Astrocyte (in vitro differentiated cells and primary cell): ENCODE data around the gene DGUOK. TPM values are rescaled to one million over a fixed set of nuclear protein-coding genes. Genes with fewer than 3 reads are reported as not detected.

Experiments used
- DNase-seq: peaks from one replicate; pipeline ENCODE4 v3.0.0-alpha.2; 2010; ENCODE audit warnings: low read depth
- FAIRE-seq: peaks from 2 replicates; lab custom pipeline; 2011; peaks lifted over from hg19 to GRCh38; lab: Jason Lieb, UNC
- H2AFZ ChIP-seq: 2 replicates; pipeline ENCODE4 v1.6.0; 2012; ENCODE audit warnings: low read depth, low read length, inconsistent platforms
- H3K27ac ChIP-seq: 2 replicates; pipeline ENCODE4 v1.5.1; 2011; ENCODE audit warnings: low read depth, low read length, inconsistent platforms
- H3K27me3 ChIP-seq: 2 replicates; pipeline ENCODE4 v1.6.0; 2011; ENCODE audit warnings: low read length, inconsistent platforms; ENCODE audit not compliant: insufficient read depth
- H3K36me3 ChIP-seq: 2 replicates; pipeline ENCODE4 v1.5.1; 2011; ENCODE audit warnings: low read length, inconsistent platforms; ENCODE audit not compliant: insufficient read depth
- H3K4me1 ChIP-seq: 2 replicates; pipeline ENCODE4 v1.5.1; 2011; ENCODE audit warnings: low read length, inconsistent platforms; ENCODE audit not compliant: insufficient read depth
- H3K4me2 ChIP-seq: 2 replicates; pipeline ENCODE4 v1.6.0; 2012; ENCODE audit warnings: low read length, inconsistent platforms
- H3K4me3 ChIP-seq: 2 replicates; pipeline ENCODE4 v1.5.1; 2011; ENCODE audit warnings: low read depth, mild to moderate bottlenecking, low read length, inconsistent platforms; ENCODE audit not compliant: insufficient read depth
- H3K79me2 ChIP-seq: 2 replicates; pipeline ENCODE4 v1.6.0; 2012; ENCODE audit warnings: mild to moderate bottlenecking, low read length, inconsistent platforms; ENCODE audit not compliant: insufficient read depth
- H3K9ac ChIP-seq: 2 replicates; pipeline ENCODE4 v1.6.0; 2012; ENCODE audit warnings: mild to moderate bottlenecking, low read length, inconsistent platforms
- H3K9me3 ChIP-seq: 2 replicates; pipeline ENCODE4 v1.5.1; 2012; ENCODE audit warnings: low read depth, mild to moderate bottlenecking, low read length, inconsistent platforms; ENCODE audit not compliant: insufficient read depth
- H4K20me1 ChIP-seq: 2 replicates; pipeline ENCODE4 v1.6.0; 2012; ENCODE audit warnings: low read length, inconsistent platforms; ENCODE audit not compliant: insufficient read depth
- H3K27ac Mint-ChIP-seq: one replicate; pipeline ENCODE4 v1.8.0; 2021; ENCODE audit warnings: mild to moderate bottlenecking, mixed read lengths; ENCODE audit not compliant: unreplicated experiment
- H3K27me3 Mint-ChIP-seq: one replicate; pipeline ENCODE4 v1.8.0; 2021; ENCODE audit warnings: low read depth, mixed read lengths; ENCODE audit not compliant: unreplicated experiment
- H3K36me3 Mint-ChIP-seq: one replicate; pipeline ENCODE4 v1.8.0; 2021; ENCODE audit warnings: low read depth, mixed read lengths; ENCODE audit not compliant: unreplicated experiment
- H3K4me1 Mint-ChIP-seq: one replicate; pipeline ENCODE4 v1.8.0; 2021; ENCODE audit warnings: low read depth, mixed read lengths; ENCODE audit not compliant: unreplicated experiment
- H3K4me3 Mint-ChIP-seq: one replicate; pipeline ENCODE4 v1.8.0; 2021; ENCODE audit warnings: mild to moderate bottlenecking, moderate library complexity, mixed read lengths; ENCODE audit not compliant: unreplicated experiment
- H3K9me3 Mint-ChIP-seq: one replicate; pipeline ENCODE4 v1.8.0; 2021; ENCODE audit warnings: mild to moderate bottlenecking, mixed read lengths; ENCODE audit not compliant: unreplicated experiment
- CTCF ChIP-seq: IDR thresholded peaks from 2 replicates; pipeline ENCODE4 v1.5.1; 2011; ENCODE audit warnings: low read depth, mild to moderate bottlenecking, inconsistent platforms, low read length, moderate library complexity; ENCODE audit not compliant: insufficient read depth
- EZH2 ChIP-seq: IDR thresholded peaks from 2 replicates; pipeline ENCODE4 v1.6.1; 2012; ENCODE audit warnings: mild to moderate bottlenecking, low read length, inconsistent platforms; ENCODE audit not compliant: insufficient read depth
- total RNA-seq: library from RNA; stranded (reverse); gene quantifications from 2 replicates; pipeline ENCODE4 v1.2.1, GENCODE V29; 2021

DGUOK gene
- total RNA-seq, 1 donor from 2014 or later = 84.8 TPM

DNA sequence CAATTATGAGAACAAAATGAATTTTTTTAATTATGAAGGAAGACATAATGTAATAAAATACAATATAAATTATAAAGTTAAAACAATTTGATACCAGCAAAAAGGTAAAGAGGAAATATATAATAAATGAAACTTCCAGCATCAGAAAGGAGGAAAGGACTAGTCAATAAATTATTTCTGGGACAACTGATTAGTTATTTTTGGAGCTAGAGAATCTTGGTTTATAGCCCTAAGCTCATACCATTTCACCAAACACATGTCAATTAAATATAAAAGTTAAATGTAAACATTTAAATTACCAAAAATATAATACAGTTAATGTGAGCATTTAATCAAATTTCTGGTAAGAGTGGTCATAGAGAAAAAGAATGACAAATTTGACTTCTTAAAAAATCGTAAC is 21.7 kb upstream of the DGUOK start:
- H3K4me1 ChIP-seq = peaks cover 6% of the 10 kb centered on the region
- H3K4me2 ChIP-seq = no peak overlapping the region
- H3K9ac ChIP-seq = no peak overlapping the region
- Mint-ChIP-seq H3K4me3 (no peak overlapping the region), H3K9me3 (no peaks in the 10 kb centered on the region), H3K4me1 (peaks cover 3% of the 10 kb centered on the region), H3K36me3 (peaks cover 12% of the 10 kb centered on the region), H3K27ac (no peak overlapping the region), H3K27me3 (no peaks in the 10 kb centered on the region)
- no peaks in the 10 kb centered on the region for H3K9me3 ChIP-seq
- no peak overlapping the region for H2AFZ ChIP-seq
- peaks cover 46% of the 10 kb centered on the region for H4K20me1 ChIP-seq
- TF ChIP-seq EZH2 (no peak), CTCF (no peak)
- peaks cover 27% of the 10 kb centered on the region for H3K27me3 ChIP-seq
- no peaks in the 10 kb centered on the region for H3K36me3 ChIP-seq
- DNase-seq (no peak), FAIRE-seq (no peak)
- no peaks in the 10 kb centered on the region for H3K79me2 ChIP-seq
- H3K4me3 ChIP-seq = no peak overlapping the region
- H3K27ac ChIP-seq = no peak overlapping the region

DNA sequence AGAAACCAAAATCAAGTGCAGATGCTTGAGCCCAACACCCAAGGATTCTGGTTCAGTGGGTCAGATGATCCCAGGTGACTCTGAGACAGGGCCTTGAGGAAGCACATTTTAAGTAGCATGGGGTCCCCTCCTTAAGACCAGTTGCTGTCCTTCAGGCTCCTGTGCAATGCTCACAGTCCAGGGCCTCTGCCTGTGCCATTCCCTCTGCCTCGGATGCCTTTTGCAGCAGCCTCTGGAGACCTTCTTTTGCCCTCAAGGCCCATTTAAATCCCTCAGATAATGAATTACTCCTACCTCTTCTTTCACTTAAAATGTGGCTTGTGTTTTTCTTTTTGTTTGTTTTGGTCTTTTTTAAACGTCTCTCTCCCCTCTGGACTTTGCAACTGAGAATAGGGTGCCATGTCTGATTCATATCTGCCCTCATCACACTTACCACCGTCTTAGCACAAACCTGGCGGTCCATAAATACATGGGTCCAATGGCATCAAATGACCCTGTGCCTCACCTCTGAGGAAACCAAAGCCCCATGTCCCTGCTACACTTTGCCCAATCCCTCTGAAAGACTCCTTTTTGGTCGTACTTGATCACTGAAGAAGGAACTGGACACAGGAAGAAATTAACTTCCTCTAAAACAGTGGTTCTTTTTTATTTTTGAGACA is 19.7 kb upstream of the DGUOK start:
- H4K20me1 ChIP-seq = peaks cover 29% of the 10 kb centered on the region
- H3K4me1 Mint-ChIP-seq = peaks cover 3% of the 10 kb centered on the region

More for the DNA sequence above, 19.7 kb upstream of the DGUOK start:
- TF ChIP-seq EZH2 = no peak
- TF ChIP-seq CTCF = no peak
- H3K27ac ChIP-seq = no peak overlapping the region
- DNase-seq = no peak
- H2AFZ ChIP-seq = no peak overlapping the region
- Mint-ChIP-seq H3K36me3 (peaks cover 10% of the 10 kb centered on the region), H3K4me3 (no peak overlapping the region), H3K27me3 (no peaks in the 10 kb centered on the region), H3K9me3 (no peaks in the 10 kb centered on the region), H3K27ac (no peak overlapping the region)
- no peak overlapping the region for H3K4me3 ChIP-seq
- H3K36me3 ChIP-seq = peaks cover 2% of the 10 kb centered on the region
- FAIRE-seq = no peak
- H3K9me3 ChIP-seq = no peaks in the 10 kb centered on the region
- peaks cover 9% of the 10 kb centered on the region for H3K27me3 ChIP-seq
- H3K4me1 ChIP-seq = peaks cover 6% of the 10 kb centered on the region
- no peaks in the 10 kb centered on the region for H3K79me2 ChIP-seq
- no peak overlapping the region for H3K4me2 ChIP-seq
- H3K9ac ChIP-seq = no peak overlapping the region
